B cell (primary cell): ENCODE data around the gene PASD1. TPM values are rescaled to one million over a fixed set of nuclear protein-coding genes. Genes with fewer than 3 reads are reported as not detected.
"Not testable (repeated sequence)": the region's sequence is repeated elsewhere in the genome, so short reads cannot be mapped to it uniquely, and the experiment has no call there.

Experiments
- ATAC-seq: fragments of 200-7000 bp; cut with Tn5 transposase; one replicate; pipeline ENCODE4 v1.10.0; 2021; ENCODE audit warnings: low read depth, mild to moderate bottlenecking, moderate number of reproducible peaks, moderate library complexity
- CTCF ChIA-PET: fragments of 350-600 bp; sonication (Branson Sonifier 250); formaldehyde crosslinking; loops from one replicate; lab custom pipeline; 2021; ENCODE audit warnings: antibody characterized with exemption, inconsistent platforms; lab: Charles Lee
- POLR2A ChIA-PET: fragments of 350-600 bp; sonication (Branson Sonifier 250); formaldehyde crosslinking; loops from one replicate; lab custom pipeline; 2021; ENCODE audit warnings: antibody characterized with exemption; lab: Charles Lee
- DNase-seq: peaks from one replicate; pipeline ENCODE4 v3.0.0; 2013
- H2AFZ ChIP-seq: 2 replicates; pipeline ENCODE4 v1.6.1; 2012; ENCODE audit warnings: mild to moderate bottlenecking, low read depth, low read length; ENCODE audit not compliant: insufficient read depth, poor library complexity, severe bottlenecking
- H3K27ac ChIP-seq, 2 donors: 1 replicate in 1 of 2; 2 replicates in 1 of 2; pipeline ENCODE4 v1.5.1; 2012 to 2013; ENCODE audit warnings: low read length in 2 of 2, mild to moderate bottlenecking in 2 of 2, moderate library complexity in 1 of 2
- H3K27me3 ChIP-seq, 4 experiments: fragments of 200-600 bp in 1 of 4; sonication (generic) in 1 of 4; replicated peaks in 1 of 4; 1 replicate in 2 of 4; 2 replicates in 2 of 4; pipeline versions ENCODE4 v1.6.1 to v1.7.0; 2013 to 2016; ENCODE audit warnings: low read length in 3 of 4, mild to moderate bottlenecking in 2 of 4, mixed read lengths in 1 of 4, moderate library complexity in 1 of 4; ENCODE audit not compliant: insufficient read depth in 4 of 4, control insufficient read depth in 3 of 4; ENCODE audit errors: control extremely low read depth in 1 of 4
- H3K36me3 ChIP-seq, 2 experiments: replicated peaks in 1 of 2; 1 replicate in 1 of 2; 2 replicates in 1 of 2; pipeline versions ENCODE4 v1.6.1 to v1.7.1; 2013; ENCODE audit warnings: low read length in 1 of 2; ENCODE audit not compliant: insufficient read depth in 2 of 2, control insufficient read depth in 1 of 2; ENCODE audit errors: control extremely low read depth in 1 of 2, extremely low read depth in 1 of 2
- H3K4me1 ChIP-seq, 2 donors: fragments of 200-600 bp in 1 of 2; sonication (generic) in 1 of 2; 1 replicate in 1 of 2; 2 replicates in 1 of 2; pipeline versions ENCODE4 v1.5.1 to v1.6.1; 2013 to 2017; ENCODE audit warnings: low read length in 2 of 2; ENCODE audit not compliant: control insufficient read depth in 2 of 2, insufficient read depth in 2 of 2
- H3K4me2 ChIP-seq: replicated peaks from 2 replicates; pipeline ENCODE3; 2012; ENCODE audit warnings: mild to moderate bottlenecking, low read depth, low read length; ENCODE audit not compliant: poor library complexity, severe bottlenecking
- H3K4me3 ChIP-seq, 5 experiments: fragments of 200-600 bp in 1 of 5; sonication (generic) in 1 of 5; 1 replicate in 3 of 5; 2 replicates in 2 of 5; pipeline versions ENCODE4 v1.5.1 to v1.7.0; 2011 to 2016; ENCODE audit warnings: low read length in 4 of 5, mild to moderate bottlenecking in 4 of 5, low read depth in 2 of 5, control low read depth in 1 of 5, moderate library complexity in 1 of 5; ENCODE audit not compliant: insufficient read depth in 1 of 5; ENCODE audit errors: control extremely low read depth in 1 of 5, extremely low read depth in 1 of 5
- H3K79me2 ChIP-seq: fragments of 200-600 bp; sonication (generic); one replicate; pipeline ENCODE4 v1.6.0; 2016; ENCODE audit warnings: low read length; ENCODE audit not compliant: control insufficient read depth, insufficient read depth
- H3K9ac ChIP-seq: fragments of 200-600 bp; sonication (generic); 2 replicates; pipeline ENCODE4 v1.6.1; 2017; ENCODE audit warnings: mild to moderate bottlenecking, low read length, moderate library complexity
- H3K9me3 ChIP-seq, 3 donors: one replicate each; pipeline versions ENCODE4 v1.6.1 to v1.7.1; 2013; ENCODE audit warnings: low read length in 2 of 3; ENCODE audit not compliant: control insufficient read depth in 2 of 3, insufficient read depth in 1 of 3; ENCODE audit errors: control extremely low read depth in 1 of 3
- H4K20me1 ChIP-seq: 2 replicates; pipeline ENCODE4 v1.6.0; 2012; ENCODE audit warnings: mild to moderate bottlenecking, low read length; ENCODE audit not compliant: insufficient read depth, control insufficient read depth, poor library complexity, severe bottlenecking
- H3K27ac Mint-ChIP-seq: one replicate; pipeline ENCODE4 v1.8.0; 2021; ENCODE audit warnings: mixed read lengths
- H3K27me3 Mint-ChIP-seq: one replicate; pipeline ENCODE4 v1.8.0; 2021; ENCODE audit warnings: mixed read lengths
- H3K4me1 Mint-ChIP-seq: one replicate; pipeline ENCODE4 v1.8.0; 2021; ENCODE audit warnings: mixed read lengths
- H3K4me3 Mint-ChIP-seq: one replicate; pipeline ENCODE4 v1.8.0; 2021; ENCODE audit warnings: mixed read lengths
- H3K9me3 Mint-ChIP-seq: one replicate; pipeline ENCODE4 v1.8.0; 2022; ENCODE audit warnings: mixed read lengths; ENCODE audit not compliant: insufficient read depth
- EZH2 ChIP-seq: IDR thresholded peaks from 2 replicates; pipeline ENCODE4 v1.6.1; 2012; ENCODE audit warnings: borderline replicate concordance, low read depth, mild to moderate bottlenecking, moderate library complexity, low read length; ENCODE audit not compliant: insufficient read depth, poor library complexity, severe bottlenecking
- WGBS: methylation state at CpG from one replicate; pipeline ENCODE4 v1.1.5; 2013; ENCODE audit warnings: missing lambda C conversion rate; ENCODE audit not compliant: insufficient coverage; 5-methylcytosine and 5-hydroxymethylcytosine counted together
- intact Hi-C: fragments of 100-400 bp; cut with micrococcal nuclease; formaldehyde crosslinking; loops from one replicate; pipeline ENCODE4 v1.10.0; 2022
- polyA plus RNA-seq: library from polyadenylated mRNA; depleted of rRNA; stranded (reverse); fragments of >200 nt; gene quantifications from 2 replicates; pipeline ENCODE4 v1.2.3, GENCODE V29; 2012
- total RNA-seq, 2 donors: library from RNA; stranded (reverse); fragments of 120-200 nt in 1 of 2; gene quantifications; 1 replicate in 1 of 2; 2 replicates in 1 of 2; pipeline versions ENCODE4 v1.2.3 to v1.2.4, GENCODE V29; 2013 to 2022
- TF ChIP-seq, protein P1 (sequence below): fragments of 200-600 bp; IDR thresholded peaks from one replicate; pipeline ENCODE4 v1.8.0; 2022; ENCODE audit warnings: antibody characterized with exemption, mild to moderate bottlenecking

The PASD1 gene
- total and polyA plus RNA-seq, 2 donors (not counting 1 experiment from before 2014, with no cell fraction given) = not detected

DNA sequence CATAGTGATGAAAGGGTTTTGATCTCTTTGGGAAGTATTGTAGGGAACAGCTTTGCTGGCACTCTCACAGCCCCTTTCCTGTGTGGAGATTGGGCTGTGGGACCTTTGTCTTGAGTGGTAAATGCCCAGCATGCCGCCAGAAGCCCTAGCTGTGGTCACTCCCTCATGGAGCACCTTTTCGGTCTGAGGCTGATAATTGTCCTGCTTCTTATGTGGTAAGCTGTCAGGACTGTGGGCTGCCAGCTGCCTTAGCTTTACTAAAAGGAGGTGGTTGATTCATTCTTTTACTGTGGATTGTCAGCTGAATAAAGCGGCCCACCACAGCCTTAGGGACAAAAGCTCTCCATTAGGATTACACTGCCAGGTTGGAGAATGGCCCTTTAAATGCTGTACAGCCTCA is 7.1 kb downstream of the PASD1 start:
- ATAC-seq = no peak
- Histone ChIP-seq H3K4me2 (no peak overlapping the region), H3K79me2 (no peaks in the 10 kb centered on the region), H2AFZ (no peak overlapping the region), H3K27ac (no peak overlapping the region), H3K27me3 (no peaks in the 10 kb centered on the region), H3K9ac (no peak overlapping the region), H3K4me1 (no peaks in the 10 kb centered on the region), H3K4me3 (no peak overlapping the region), H4K20me1 (no peaks in the 10 kb centered on the region), H3K9me3 (no peaks in the 10 kb centered on the region), H3K36me3 (no peaks in the 10 kb centered on the region)
- Mint-ChIP-seq H3K4me1 (no peaks in the 10 kb centered on the region), H3K27me3 (peaks cover 3% of the 10 kb centered on the region), H3K4me3 (no peak overlapping the region), H3K27ac (no peak overlapping the region), H3K9me3 (no peaks in the 10 kb centered on the region)
- DNase-seq = no peak
- POLR2A ChIA-PET = no interaction called here
- intact Hi-C loops = no loop called here
- CTCF ChIA-PET = no interaction called here
- TF ChIP-seq EZH2 = no peak
- TF ChIP-seq, protein P1, sequence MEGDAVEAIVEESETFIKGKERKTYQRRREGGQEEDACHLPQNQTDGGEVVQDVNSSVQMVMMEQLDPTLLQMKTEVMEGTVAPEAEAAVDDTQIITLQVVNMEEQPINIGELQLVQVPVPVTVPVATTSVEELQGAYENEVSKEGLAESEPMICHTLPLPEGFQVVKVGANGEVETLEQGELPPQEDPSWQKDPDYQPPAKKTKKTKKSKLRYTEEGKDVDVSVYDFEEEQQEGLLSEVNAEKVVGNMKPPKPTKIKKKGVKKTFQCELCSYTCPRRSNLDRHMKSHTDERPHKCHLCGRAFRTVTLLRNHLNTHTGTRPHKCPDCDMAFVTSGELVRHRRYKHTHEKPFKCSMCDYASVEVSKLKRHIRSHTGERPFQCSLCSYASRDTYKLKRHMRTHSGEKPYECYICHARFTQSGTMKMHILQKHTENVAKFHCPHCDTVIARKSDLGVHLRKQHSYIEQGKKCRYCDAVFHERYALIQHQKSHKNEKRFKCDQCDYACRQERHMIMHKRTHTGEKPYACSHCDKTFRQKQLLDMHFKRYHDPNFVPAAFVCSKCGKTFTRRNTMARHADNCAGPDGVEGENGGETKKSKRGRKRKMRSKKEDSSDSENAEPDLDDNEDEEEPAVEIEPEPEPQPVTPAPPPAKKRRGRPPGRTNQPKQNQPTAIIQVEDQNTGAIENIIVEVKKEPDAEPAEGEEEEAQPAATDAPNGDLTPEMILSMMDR = no peak
- WGBS = 100% methylated on average over 2 of the region's 3 CpGs

DNA sequence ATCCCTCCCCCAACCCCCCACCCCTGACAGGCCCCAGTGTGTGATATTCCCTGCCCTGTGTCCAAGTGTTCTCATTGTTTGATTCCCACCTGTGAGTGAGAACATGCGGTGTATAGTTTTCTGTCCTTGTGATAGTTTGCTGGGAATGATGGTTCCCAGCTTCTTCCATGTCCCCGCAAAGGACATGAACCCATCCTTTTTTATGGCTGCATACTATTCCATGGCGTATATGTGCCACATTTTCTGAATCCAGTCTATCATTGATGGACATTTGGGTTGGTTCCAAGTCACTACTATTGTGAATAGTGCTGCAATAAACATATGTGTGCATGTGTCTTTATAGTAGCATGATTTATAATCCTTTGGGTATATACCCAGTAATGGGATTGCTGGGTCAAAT is 29.9 kb downstream of the PASD1 start:
- H3K4me3 Mint-ChIP-seq, H3K36me3 ChIP-seq, H3K4me1 ChIP-seq, H2AFZ ChIP-seq, CTCF ChIA-PET, H3K27me3 Mint-ChIP-seq, H3K4me2 ChIP-seq, H3K9me3 ChIP-seq, H3K4me3 ChIP-seq, ATAC-seq, DNase-seq, H3K9ac ChIP-seq, H3K27ac Mint-ChIP-seq, POLR2A ChIA-PET, H3K79me2 ChIP-seq, H3K27ac ChIP-seq, intact Hi-C loops, H3K4me1 Mint-ChIP-seq, H3K9me3 Mint-ChIP-seq, H4K20me1 ChIP-seq, H3K27me3 ChIP-seq: not testable (repeated sequence)
- no CpG with 5 or more reads among the region's 3 CpGs for WGBS
